Activated CD4-positive, alpha-beta T cell treated with anti-CD3 and anti-CD28 coated beads, Interleukin-2, amount 50 U/mL, for 48 hours (primary cell): ENCODE measurements around the gene RRP9.
A peak's percentile ranks its signal among the peaks of the same experiment; 100 is the strongest.

ENCODE experiments used
- DNase-seq, 2 experiments: peaks; one replicate each; pipeline ENCODE4 v3.0.0-alpha.2; 2020

The RRP9 gene

GRCh38 chr3:51955175-51955892 lies 13.6 kb upstream of the RRP9 start, which contains the start of gene GPR62:
Gene GPR62 (plus strand): TSS chr3:51955381. CDS start chr3:51955653, 272 bp downstream.
- no peak for DNase-seq

GRCh38 chr3:51954713-51955112 lies 13.0 kb upstream of the RRP9 start:
- no peak for DNase-seq

GRCh38 chr3:51954105-51954504 lies 12.4 kb upstream of the RRP9 start:
- no peak for DNase-seq

GRCh38 chr3:51953445-51953844 lies 11.7 kb upstream of the RRP9 start:
- no peak for DNase-seq

- no peak for DNase-seq
These were observed 9.2 kb upstream of the RRP9 start for GRCh38 chr3:51950899-51951298.

- DNase-seq: no peak
These were observed 7.4 kb upstream of the RRP9 start for GRCh38 chr3:51949121-51949520.

- no peak for DNase-seq
These were observed 6.4 kb upstream of the RRP9 start for GRCh38 chr3:51948016-51948580.

GRCh38 chr3:51947215-51947900 lies 5.7 kb upstream of the RRP9 start:
- no peak for DNase-seq

- DNase-seq: no peak
These were observed 5.1 kb upstream of the RRP9 start for GRCh38 chr3:51946796-51947195.

- no peak for DNase-seq
These were observed 4.4 kb upstream of the RRP9 start for GRCh38 chr3:51945926-51946705.

- DNase-seq: no peak
These were observed 3.5 kb upstream of the RRP9 start for GRCh38 chr3:51945031-51945840.

GRCh38 chr3:51944451-51945021 lies 2.8 kb upstream of the RRP9 start:
- DNase-seq: no peak

GRCh38 chr3:51943451-51944391 lies 2.0 kb upstream of the RRP9 start:
- DNase-seq: no peak

- DNase-seq: peak; percentile 62 to 71
These were observed 1.1 kb upstream of the RRP9 start for GRCh38 chr3:51942603-51943450.

- DNase-seq: no peak
These were observed 274 bp downstream of the RRP9 start for GRCh38 chr3:51941463-51941797.

GRCh38 chr3:51940648-51941462 lies 849 bp downstream of the RRP9 start:
- no peak for DNase-seq

GRCh38 chr3:51938780-51939425 lies 2.8 kb downstream of the RRP9 start:
- no peak for DNase-seq

- no peak for DNase-seq
These were observed 3.9 kb downstream of the RRP9 start for GRCh38 chr3:51937611-51938450.
